ENCODE results near the gene PTPRD.

PTPRD gene

DNA sequence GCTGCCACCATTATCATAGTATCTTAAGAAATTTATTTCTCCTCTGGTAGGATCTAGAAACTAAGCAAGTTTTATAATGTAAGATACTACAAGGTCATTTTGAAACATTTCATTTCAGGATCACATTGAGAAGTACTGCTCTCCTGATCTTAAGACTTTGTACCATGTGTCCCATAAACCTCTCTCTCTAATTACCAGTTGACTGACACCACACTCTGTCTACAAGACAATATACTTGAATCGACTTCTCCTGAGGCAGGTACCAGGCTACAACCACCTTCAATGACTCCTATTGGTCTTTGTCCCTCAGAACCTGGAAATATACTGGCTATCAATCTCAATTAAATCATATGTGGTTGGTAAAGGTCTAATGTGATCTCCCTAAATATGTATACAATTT is 597.0 kb downstream of the PTPRD start:
- Histone ChIP-seq H3K4me2 (no peak overlapping the region), H3K27me3 (ENCODE audit: insufficient read depth, low read depth) (no peaks in the 10 kb centered on the region), H3K9ac (no peak overlapping the region), H3K4me3 (IDR thresholded peaks at IDR 0.05; ENCODE audit: insufficient read depth, low read depth, low read length) (no peak overlapping the region), H3K36me3 (ENCODE audit: insufficient read depth) (no peaks in the 10 kb centered on the region), H2AFZ (ENCODE audit: low read depth) (no peak overlapping the region), H3K27ac (no peak overlapping the region), H3K79me2 (ENCODE audit: insufficient read depth, low read depth) (no peaks in the 10 kb centered on the region), H4K20me1 (ENCODE audit: insufficient read depth) (no peaks in the 10 kb centered on the region), H3K4me1 (ENCODE audit: low read depth, poor library complexity, severe bottlenecking) (no peaks in the 10 kb centered on the region)
- TF ChIP-seq, protein P1, sequence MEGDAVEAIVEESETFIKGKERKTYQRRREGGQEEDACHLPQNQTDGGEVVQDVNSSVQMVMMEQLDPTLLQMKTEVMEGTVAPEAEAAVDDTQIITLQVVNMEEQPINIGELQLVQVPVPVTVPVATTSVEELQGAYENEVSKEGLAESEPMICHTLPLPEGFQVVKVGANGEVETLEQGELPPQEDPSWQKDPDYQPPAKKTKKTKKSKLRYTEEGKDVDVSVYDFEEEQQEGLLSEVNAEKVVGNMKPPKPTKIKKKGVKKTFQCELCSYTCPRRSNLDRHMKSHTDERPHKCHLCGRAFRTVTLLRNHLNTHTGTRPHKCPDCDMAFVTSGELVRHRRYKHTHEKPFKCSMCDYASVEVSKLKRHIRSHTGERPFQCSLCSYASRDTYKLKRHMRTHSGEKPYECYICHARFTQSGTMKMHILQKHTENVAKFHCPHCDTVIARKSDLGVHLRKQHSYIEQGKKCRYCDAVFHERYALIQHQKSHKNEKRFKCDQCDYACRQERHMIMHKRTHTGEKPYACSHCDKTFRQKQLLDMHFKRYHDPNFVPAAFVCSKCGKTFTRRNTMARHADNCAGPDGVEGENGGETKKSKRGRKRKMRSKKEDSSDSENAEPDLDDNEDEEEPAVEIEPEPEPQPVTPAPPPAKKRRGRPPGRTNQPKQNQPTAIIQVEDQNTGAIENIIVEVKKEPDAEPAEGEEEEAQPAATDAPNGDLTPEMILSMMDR (conservative IDR thresholded peaks at IDR 0.05; ENCODE audit: low read depth, low read length): no peak

DNA sequence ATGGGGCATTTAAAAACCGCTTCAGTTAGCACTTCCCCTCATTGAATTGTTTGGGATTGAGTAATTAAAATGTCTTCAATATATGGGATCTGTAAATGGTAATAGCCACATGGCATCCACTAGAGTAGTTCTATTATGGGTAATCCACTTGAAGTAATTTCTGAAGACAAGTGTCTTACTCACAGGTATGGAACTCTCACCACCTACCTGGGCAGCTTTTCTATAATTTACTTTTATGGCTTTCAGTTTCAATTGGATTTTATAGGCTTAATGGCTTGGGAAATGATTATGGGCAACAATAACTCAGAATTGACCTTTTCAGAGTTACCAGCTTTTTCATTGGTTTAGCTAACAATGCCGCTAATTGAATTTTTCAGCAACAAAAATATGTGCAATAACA is 597.9 kb downstream of the PTPRD start:
- H3K4me2 ChIP-seq: no peak overlapping the region
- H2AFZ ChIP-seq (ENCODE audit: low read depth): no peak overlapping the region
- TF ChIP-seq, protein P1 (conservative IDR thresholded peaks at IDR 0.05; ENCODE audit: low read depth, low read length): no peak
- no peaks in the 10 kb centered on the region for H3K79me2 ChIP-seq (ENCODE audit: insufficient read depth, low read depth)
- H3K4me3 ChIP-seq (IDR thresholded peaks at IDR 0.05; ENCODE audit: insufficient read depth, low read depth, low read length): no peak overlapping the region
- H3K36me3 ChIP-seq (ENCODE audit: insufficient read depth): no peaks in the 10 kb centered on the region
- H3K4me1 ChIP-seq (ENCODE audit: low read depth, poor library complexity, severe bottlenecking): no peaks in the 10 kb centered on the region
- H3K9ac ChIP-seq: no peak overlapping the region
- H3K27ac ChIP-seq: no peak overlapping the region
- no peaks in the 10 kb centered on the region for H3K27me3 ChIP-seq (ENCODE audit: insufficient read depth, low read depth)
- H4K20me1 ChIP-seq (ENCODE audit: insufficient read depth): no peaks in the 10 kb centered on the region

DNA sequence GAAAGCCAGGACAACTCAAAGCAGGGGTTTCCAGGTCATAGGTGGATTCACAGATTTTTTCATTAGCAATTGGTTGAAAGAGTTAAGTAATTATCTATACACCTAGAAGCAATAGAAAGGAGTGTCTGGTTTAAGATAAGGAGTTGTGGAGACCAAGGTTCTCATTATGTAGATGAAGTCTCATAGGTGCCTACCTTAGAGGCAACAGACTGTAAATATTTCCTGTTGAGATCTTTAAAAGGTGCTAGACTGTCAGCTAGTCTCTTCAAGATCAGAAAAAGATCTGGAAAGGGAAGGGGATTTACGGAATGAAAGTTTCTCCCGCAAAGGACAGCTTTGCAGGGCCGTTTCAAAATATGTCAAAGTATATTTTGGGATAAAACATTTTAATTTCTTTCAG is 603.4 kb downstream of the PTPRD start:
- H3K4me1 ChIP-seq (ENCODE audit: low read depth, poor library complexity, severe bottlenecking): no peaks in the 10 kb centered on the region
- H3K4me3 ChIP-seq (IDR thresholded peaks at IDR 0.05; ENCODE audit: insufficient read depth, low read depth, low read length): no peak overlapping the region
- H3K79me2 ChIP-seq (ENCODE audit: insufficient read depth, low read depth): no peaks in the 10 kb centered on the region
- TF ChIP-seq, protein P1 (conservative IDR thresholded peaks at IDR 0.05; ENCODE audit: low read depth, low read length): no peak
- no peaks in the 10 kb centered on the region for H4K20me1 ChIP-seq (ENCODE audit: insufficient read depth)
- H3K27me3 ChIP-seq (ENCODE audit: insufficient read depth, low read depth): no peaks in the 10 kb centered on the region
- no peak overlapping the region for H2AFZ ChIP-seq (ENCODE audit: low read depth)
- no peaks in the 10 kb centered on the region for H3K36me3 ChIP-seq (ENCODE audit: insufficient read depth)
- no peak overlapping the region for H3K27ac ChIP-seq
- H3K4me2 ChIP-seq: no peak overlapping the region
- no peak overlapping the region for H3K9ac ChIP-seq

DNA sequence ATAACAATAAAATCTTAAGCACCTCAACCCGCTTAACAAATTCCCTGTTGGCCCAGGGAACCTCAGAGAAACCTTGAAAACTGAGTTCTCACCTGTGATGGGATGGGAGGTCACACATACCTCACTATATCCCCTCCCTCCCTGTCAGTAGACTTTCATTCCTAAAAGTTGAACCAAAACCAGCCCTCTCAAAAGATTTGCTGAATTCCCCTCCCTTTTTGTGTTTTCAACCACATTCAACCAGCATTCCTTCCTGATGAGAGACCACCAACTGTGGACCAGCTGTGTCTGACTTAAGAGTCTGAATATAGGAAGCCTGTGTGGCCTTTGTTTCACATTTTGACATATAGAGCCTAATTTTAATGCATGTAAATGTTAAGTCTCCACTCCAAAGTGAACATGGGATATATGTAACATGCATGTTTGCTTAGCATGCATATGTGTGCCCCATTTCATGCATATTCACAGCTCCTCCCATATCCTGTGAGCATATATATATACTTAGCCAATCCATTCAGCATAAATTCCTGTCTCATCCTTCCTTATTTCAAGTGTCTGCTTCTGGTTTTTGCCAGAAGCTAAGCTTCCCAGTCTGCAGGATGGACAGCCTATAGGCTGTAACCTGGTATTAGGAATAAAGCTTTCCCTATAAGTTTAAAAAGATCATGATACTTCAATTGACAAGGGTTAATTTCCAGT is 604.6 kb downstream of the PTPRD start:
- Histone ChIP-seq H4K20me1 (ENCODE audit: insufficient read depth) (no peaks in the 10 kb centered on the region), H2AFZ (ENCODE audit: low read depth) (no peak overlapping the region), H3K27me3 (ENCODE audit: insufficient read depth, low read depth) (no peaks in the 10 kb centered on the region), H3K4me2 (no peak overlapping the region), H3K4me3 (IDR thresholded peaks at IDR 0.05; ENCODE audit: insufficient read depth, low read depth, low read length) (no peak overlapping the region), H3K4me1 (ENCODE audit: low read depth, poor library complexity, severe bottlenecking) (no peaks in the 10 kb centered on the region), H3K9ac (no peak overlapping the region), H3K36me3 (ENCODE audit: insufficient read depth) (no peaks in the 10 kb centered on the region), H3K27ac (no peak overlapping the region), H3K79me2 (ENCODE audit: insufficient read depth, low read depth) (no peaks in the 10 kb centered on the region)
- TF ChIP-seq, protein P1 (conservative IDR thresholded peaks at IDR 0.05; ENCODE audit: low read depth, low read length): no peak

Measured in KMS-11 (cell line).